NCI-H2029 (cell line): ENCODE data around the gene TNF.

Source experiments
- DNase-seq: peaks from one replicate; lab custom pipeline; 2025; lab: John Stamatoyannopoulos, UW

Gene TNF

DNA sequence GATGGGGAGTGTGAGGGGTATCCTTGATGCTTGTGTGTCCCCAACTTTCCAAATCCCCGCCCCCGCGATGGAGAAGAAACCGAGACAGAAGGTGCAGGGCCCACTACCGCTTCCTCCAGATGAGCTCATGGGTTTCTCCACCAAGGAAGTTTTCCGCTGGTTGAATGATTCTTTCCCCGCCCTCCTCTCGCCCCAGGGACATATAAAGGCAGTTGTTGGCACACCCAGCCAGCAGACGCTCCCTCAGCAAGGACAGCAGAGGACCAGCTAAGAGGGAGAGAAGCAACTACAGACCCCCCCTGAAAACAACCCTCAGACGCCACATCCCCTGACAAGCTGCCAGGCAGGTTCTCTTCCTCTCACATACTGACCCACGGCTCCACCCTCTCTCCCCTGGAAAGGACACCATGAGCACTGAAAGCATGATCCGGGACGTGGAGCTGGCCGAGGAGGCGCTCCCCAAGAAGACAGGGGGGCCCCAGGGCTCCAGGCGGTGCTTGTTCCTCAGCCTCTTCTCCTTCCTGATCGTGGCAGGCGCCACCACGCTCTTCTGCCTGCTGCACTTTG, at the start of gene TNF:
Gene TNF, plus strand, starts transcription at position 231 of the 567 bp plus-strand sequence. Its CDS starts 177 bp downstream, at position 408.
- DNase-seq: no peak

- DNase-seq: no peak
These were observed 49.3 kb upstream of the TNF start for GRCh38 chr6:31525932-31526591.

GRCh38 chr6:31528307-31528777, 47.0 kb upstream of the TNF start:
- DNase-seq: no peak

GRCh38 chr6:31528821-31529328, 46.5 kb upstream of the TNF start, which contains the start of gene MCCD1:
TSS of gene MCCD1 (plus strand) at chr6:31528962. CDS start at chr6:31529015, 53 bp downstream.
- DNase-seq: no peak

DNA sequence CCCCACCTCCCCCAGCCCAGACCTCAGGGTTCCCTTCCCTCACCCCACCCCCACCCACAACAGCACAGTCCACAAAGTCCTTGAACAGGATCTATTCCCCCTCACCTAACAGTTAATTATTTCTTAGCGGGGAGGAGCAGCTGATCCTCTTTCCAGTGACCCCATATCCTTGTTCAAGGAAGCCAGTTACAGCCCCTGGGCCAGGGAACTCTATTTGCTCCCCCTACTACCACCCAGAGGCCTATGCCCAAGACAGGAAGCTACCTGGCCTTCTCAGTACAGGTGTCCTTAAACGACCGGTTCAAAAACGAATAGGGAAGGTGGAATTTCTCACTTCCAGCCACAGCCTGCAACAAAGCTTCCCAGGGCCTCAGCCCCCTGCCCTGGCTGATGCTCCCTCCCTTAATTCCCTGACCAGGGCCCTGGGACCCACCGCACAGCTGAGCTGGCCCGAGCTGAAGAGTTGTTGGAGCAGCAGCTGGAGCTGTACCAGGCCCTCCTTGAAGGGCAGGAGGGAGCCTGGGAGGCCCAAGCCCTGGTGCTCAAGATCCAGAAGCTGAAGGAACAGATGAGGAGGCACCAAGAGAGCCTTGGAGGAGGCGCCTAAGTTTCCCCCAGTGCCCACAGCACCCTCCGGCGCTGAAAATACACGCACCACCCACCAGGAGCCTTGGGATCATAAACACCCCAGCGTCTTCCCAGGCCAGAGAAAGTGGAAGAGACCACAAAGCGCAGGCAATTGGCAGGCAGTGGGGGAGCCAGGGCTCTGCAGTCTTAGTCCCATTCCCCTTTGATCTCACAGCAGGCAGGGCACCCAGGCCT, 45.8 kb upstream of the TNF start:
- no peak for DNase-seq

DNA sequence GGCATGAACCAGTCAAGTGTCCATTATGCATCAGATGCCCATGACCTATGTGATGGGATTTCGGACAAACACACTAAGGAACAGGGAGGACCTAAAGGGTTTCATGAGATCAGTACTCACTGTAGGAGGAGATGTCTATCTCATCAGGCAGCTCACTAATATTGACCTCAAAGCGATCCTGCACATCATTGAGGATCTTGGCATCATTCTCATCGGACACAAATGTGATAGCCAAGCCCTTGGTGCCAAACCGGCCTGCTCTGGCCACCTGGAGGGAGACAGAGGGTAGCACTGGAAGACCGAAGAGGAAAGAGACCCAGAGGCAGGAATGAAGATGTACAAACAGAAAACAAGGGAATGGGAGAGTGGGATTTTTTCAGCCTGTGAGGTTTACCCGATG, 44.7 kb upstream of the TNF start:
- no peak for DNase-seq

GRCh38 chr6:31531162-31531561, 44.2 kb upstream of the TNF start:
- DNase-seq: no peak

- no peak for DNase-seq
These were observed 43.4 kb upstream of the TNF start for GRCh38 chr6:31531771-31532643.

DNA sequence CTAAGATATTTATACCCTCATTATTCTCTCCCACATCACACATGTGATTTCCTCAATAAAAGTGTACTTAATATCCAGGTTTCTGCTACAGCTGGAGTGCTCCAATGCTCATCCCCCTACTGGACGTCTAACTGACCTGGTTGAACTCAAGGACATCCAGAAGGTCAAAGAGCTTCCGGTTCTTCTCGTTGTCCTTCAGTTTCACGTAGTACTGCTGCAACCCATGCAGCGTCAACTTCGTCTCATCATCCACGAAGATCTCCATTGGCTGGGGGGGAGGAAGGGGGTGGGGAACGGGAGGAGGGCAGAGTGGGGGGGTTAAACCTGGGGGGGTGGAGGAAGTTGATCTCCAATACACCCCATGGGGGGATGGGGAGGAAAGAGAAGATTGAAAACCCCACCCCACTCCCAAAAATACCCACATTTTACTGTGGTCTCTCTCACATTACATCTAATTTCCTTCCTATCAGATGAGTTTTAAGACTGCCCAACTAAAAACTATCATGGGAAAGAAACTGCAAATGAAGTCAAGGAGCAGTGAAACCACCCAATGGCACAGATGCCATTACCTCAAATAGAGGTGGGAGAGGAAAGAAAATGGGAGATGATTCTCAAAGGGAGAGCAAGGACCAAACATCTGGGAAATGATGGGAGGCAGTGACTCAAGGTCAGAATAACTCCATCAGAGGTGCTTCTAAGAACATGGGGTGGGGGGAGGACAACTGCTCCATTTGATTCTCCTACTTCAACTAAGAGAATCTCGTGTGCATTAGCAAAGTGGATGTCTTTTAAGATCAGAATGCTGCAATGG, 42.5 kb upstream of the TNF start:
- no peak for DNase-seq

GRCh38 chr6:31533455-31533841, 41.9 kb upstream of the TNF start:
- DNase-seq: no peak

DNA sequence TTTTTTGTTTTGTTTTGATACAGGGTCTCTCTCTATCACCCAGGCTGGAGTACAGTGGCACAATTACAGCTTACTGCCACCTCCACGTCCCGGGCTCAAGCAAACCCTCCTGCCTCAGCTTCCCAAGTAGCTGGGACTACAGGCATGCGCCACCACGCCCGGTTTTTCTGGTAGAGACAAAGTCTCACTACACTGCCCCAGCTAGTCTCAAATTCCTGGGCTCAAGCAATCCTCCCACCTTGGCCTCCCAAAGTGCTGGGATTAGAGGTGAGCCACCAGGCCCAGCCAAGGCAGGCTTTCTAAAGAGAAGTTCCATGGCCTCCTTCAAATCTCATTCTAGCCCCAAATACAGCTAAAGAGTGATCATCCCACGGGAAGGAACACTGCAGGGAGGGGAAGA, 41.4 kb upstream of the TNF start:
- DNase-seq: no peak

DNA sequence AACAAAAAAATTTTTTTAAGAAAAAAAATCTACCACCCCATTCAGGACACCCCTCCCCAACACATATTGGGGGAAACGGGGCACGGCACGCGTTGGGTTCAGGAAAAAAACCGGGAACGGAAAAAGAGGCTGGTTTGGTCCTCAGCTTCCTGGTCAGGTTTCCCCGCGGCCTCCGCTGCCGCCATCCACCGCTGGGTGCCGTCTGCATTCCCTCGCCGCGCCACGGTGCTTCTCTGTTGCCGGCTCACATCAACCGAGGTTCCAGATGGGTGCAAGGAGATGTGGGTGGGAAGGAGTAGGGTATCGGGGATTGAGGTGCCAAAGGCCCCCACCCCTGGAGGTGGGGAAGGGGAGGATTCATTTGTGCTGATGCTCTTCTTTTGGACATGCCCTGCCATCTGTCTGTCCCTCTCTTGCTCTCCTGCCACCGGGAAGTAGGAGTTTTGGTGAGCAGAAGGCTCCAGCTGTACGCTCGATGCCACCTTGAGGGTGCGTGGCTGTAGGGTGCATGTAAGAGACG, 40.8 kb upstream of the TNF start:
- no peak for DNase-seq

GRCh38 chr6:31535538-31536324, 39.6 kb upstream of the TNF start:
- DNase-seq: no peak

GRCh38 chr6:31538805-31539400, 36.5 kb upstream of the TNF start:
- no peak for DNase-seq

- no peak for DNase-seq
These were observed 34.7 kb upstream of the TNF start for GRCh38 chr6:31540640-31541039.

DNA sequence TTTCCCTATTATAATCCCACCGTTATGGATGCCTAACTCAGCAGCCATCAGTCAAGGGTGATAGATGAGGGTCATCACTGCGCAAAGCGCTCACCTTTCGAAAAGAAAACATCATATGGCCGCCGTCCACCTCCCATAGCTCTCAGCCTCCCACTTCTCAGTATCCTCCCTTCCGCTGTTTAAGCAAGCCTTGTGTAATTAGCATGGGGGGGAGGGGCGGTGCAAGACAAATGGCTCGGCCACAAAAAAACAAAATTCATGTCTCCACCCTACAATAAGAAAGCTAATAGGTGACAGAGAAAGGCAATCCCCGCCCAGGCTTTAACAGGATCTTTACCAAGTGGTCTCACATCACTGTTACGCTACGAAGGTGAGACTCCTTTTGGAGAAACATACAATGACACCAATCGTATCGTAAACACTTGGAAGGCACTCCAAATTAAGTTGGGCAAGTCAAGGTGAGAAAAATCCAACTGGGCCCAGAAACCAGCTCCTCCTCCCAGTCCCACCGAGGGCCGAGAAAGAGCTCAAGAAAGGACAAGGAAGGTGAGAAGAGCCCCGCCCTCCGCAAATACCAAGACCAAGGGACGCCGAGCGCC, 34.2 kb upstream of the TNF start:
- peak; percentile 76 for DNase-seq

DNA sequence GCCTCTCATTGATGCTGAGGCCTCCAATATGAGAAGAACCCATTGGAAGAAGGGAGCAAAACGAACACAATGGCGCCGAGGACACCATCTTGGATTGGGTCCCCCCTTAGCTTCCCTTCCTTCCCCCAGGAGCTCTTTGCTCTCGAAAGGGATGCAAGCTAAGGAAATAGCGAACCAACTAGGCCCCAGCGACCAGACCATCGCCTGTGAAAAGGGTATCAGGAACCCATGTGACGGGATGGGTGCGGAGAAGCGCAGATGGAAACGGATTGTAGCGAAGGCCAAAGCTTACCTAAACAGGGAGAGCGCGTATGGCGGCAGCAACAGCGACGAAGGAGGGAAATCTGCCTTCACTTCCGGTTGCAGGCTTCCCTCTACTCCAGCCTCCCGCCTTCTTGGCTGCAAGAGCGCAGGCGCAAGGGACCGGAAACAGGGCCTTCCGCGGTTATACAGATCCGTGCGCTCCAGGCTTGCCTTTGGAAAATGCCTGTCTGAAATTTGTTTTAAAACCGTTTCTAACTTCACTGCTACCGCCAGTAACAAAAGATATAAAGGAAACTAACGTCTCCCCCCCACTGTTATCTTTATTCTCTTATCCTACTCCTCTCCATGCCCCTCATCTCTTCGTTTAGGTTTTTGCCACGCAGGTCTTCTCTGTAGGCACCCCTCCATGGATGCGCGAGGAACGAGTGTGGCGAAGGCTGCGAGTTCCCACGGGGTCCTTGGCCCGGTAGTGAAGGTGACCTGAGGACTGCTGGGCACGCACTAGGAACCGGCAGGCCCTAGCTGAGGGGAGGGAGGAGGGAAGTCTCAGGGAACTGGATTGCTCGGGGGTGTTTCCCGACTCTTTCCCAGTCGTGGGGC, 33.5 kb upstream of the TNF start, which contains the start of gene DDX39B:
Gene DDX39B, minus strand, starts transcription at position 346 of the 864 bp plus-strand sequence. CDS start 1,471 bp downstream, outside the sequence.
- DNase-seq: peak; percentile 97

- DNase-seq: no peak
These were observed 31.7 kb upstream of the TNF start for GRCh38 chr6:31543639-31544038.
